Measurements from ENCODE around the gene CMBL. TPM values are rescaled to one million over a fixed set of nuclear protein-coding genes. Genes with fewer than 3 reads are reported as not detected.

The CMBL gene
- polyA plus RNA-seq, 1 experiment, result 23.8 TPM

GRCh38 chr5:10246761-10247160 lies 60.9 kb downstream of the CMBL start:
- POLR2A ChIA-PET, result no interaction called here
- Histone ChIP-seq H3K36me3 (ENCODE audit: control insufficient read depth, insufficient read depth, low read length) (no peaks in the 10 kb centered on the region), H3K27me3 (ENCODE audit: control insufficient read depth, insufficient read depth, low read length) (no peaks in the 10 kb centered on the region), H3K4me3 (ENCODE audit: low read depth, low read length) (no peak overlapping the region)
- DNase-seq (ENCODE audit: low read depth), result no peak
- CTCF ChIA-PET, result interaction anchor here (1.0 kb wide), 1 partner anchor 13 kb away, joined by 4 read pairs; no protein-coding TSS in a partner anchor
- no peak for TF ChIP-seq CTCF (IDR thresholded peaks at IDR 0.05; ENCODE audit: insufficient read depth, low read depth, low read length)

- CTCF ChIA-PET, result interaction anchor here (1.5 to 1.9 kb wide), 2 partner anchors 10 to 19 kb away, joined by 3 to 7 read pairs; no protein-coding TSS in a partner anchor
- no peaks in the 10 kb centered on the region for H3K36me3 ChIP-seq (ENCODE audit: control insufficient read depth, insufficient read depth, low read length)
- POLR2A ChIA-PET, result no interaction called here
- no peak for DNase-seq (ENCODE audit: low read depth)
- TF ChIP-seq CTCF (IDR thresholded peaks at IDR 0.05; ENCODE audit: insufficient read depth, low read depth, low read length), result no peak
- no peak overlapping the region for H3K4me3 ChIP-seq (ENCODE audit: low read depth, low read length)
- H3K27me3 ChIP-seq (ENCODE audit: control insufficient read depth, insufficient read depth, low read length), result no peaks in the 10 kb centered on the region
Measured at GRCh38 chr5:10244342-10244944, 63.3 kb downstream of the CMBL start.

- no peaks in the 10 kb centered on the region for H3K27me3 ChIP-seq (ENCODE audit: control insufficient read depth, insufficient read depth, low read length)
- DNase-seq (ENCODE audit: low read depth), result no peak
- H3K4me3 ChIP-seq (ENCODE audit: low read depth, low read length), result no peak overlapping the region
- POLR2A ChIA-PET, result no interaction called here
- no peaks in the 10 kb centered on the region for H3K36me3 ChIP-seq (ENCODE audit: control insufficient read depth, insufficient read depth, low read length)
- no peak for TF ChIP-seq CTCF (IDR thresholded peaks at IDR 0.05; ENCODE audit: insufficient read depth, low read depth, low read length)
- CTCF ChIA-PET, result interaction anchor here (0.7 to 1.9 kb wide), 4 partner anchors 10 to 1032 kb away, joined by 3 to 7 read pairs (median 3); no protein-coding TSS in a partner anchor
Measured at GRCh38 chr5:10243660-10244240, 64.0 kb downstream of the CMBL start.

- Histone ChIP-seq H3K36me3 (ENCODE audit: control insufficient read depth, insufficient read depth, low read length) (no peaks in the 10 kb centered on the region), H3K27me3 (ENCODE audit: control insufficient read depth, insufficient read depth, low read length) (no peaks in the 10 kb centered on the region), H3K4me3 (ENCODE audit: low read depth, low read length) (no peak overlapping the region)
- POLR2A ChIA-PET, result no interaction called here
- TF ChIP-seq CTCF (IDR thresholded peaks at IDR 0.05; ENCODE audit: insufficient read depth, low read depth, low read length), result no peak
- DNase-seq (ENCODE audit: low read depth), result no peak
- CTCF ChIA-PET, result no interaction called here
Measured at GRCh38 chr5:10235350-10235749, 72.4 kb downstream of the CMBL start.

GRCh38 chr5:10233505-10233904 lies 74.2 kb downstream of the CMBL start:
- no peak overlapping the region for H3K4me3 ChIP-seq (ENCODE audit: low read depth, low read length)
- no peaks in the 10 kb centered on the region for H3K36me3 ChIP-seq (ENCODE audit: control insufficient read depth, insufficient read depth, low read length)
- peak; percentile 79 for DNase-seq (ENCODE audit: low read depth)
- TF ChIP-seq CTCF (IDR thresholded peaks at IDR 0.05; ENCODE audit: insufficient read depth, low read depth, low read length), result peak; percentile 38
- ChIA-PET CTCF (interaction anchor here (0.5 to 1.8 kb wide), 21 partner anchors 10 to 720 kb away, joined by 3 to 8 read pairs (median 4); partner anchors contain the start of gene ATPSCKMT), POLR2A (no interaction called here)
- H3K27me3 ChIP-seq (ENCODE audit: control insufficient read depth, insufficient read depth, low read length), result no peaks in the 10 kb centered on the region
